K562 (cell line): ENCODE measurements around the gene OR6C76. TPM values are rescaled to one million over a fixed set of nuclear protein-coding genes. Genes with fewer than 3 reads are reported as not detected.

Source experiments
- NR2C1 ChIP-seq, 2 experiments: fragments of 450-650 bp; IDR thresholded peaks; 2 replicates each; pipeline ENCODE4 v1.6.1; 2017; ENCODE audit warnings: mild to moderate bottlenecking in 2 of 2, antibody characterized with exemption in 1 of 2, inconsistent platforms in 1 of 2, missing compliant biosample characterization in 1 of 2, missing genetic modification characterization in 1 of 2
- ZNF696 ChIP-seq: fragments of 250-450 bp; sonication (Bioruptor Pico); conservative IDR thresholded peaks from 2 replicates; pipeline ENCODE4 v1.4.0; 2020; ENCODE audit warnings: mild to moderate bottlenecking, moderate library complexity
- polyA plus RNA-seq, 8 experiments: library from polyadenylated mRNA; depleted of rRNA in 4 of 8; stranded (reverse) in 5 of 8; unstranded in 3 of 8; fragments of >200 nt; fragmentation: Nextera tagmentation in 2 of 8; fragmentation: Illumina TruSeq in 1 of 8; extraction: Ambion mirVana in 2 of 8; extraction: Trizol in 1 of 8; gene quantifications; 2 replicates each; pipeline versions ENCODE4 v1.2.1 to v1.2.3, GENCODE V29; 2011 to 2014; ENCODE audit warnings: inconsistent platforms in 1 of 8, missing spikeins in 1 of 8
- total RNA-seq, 7 experiments: library from RNA; depleted of rRNA in 6 of 7; stranded (reverse); fragments of >200 nt in 6 of 7; fragmentation: Illumina TruSeq in 2 of 7; extraction: Trizol in 2 of 7; gene quantifications; 2 replicates each; pipeline versions ENCODE4 v1.2.1 to v1.2.3, GENCODE V29; 2011 to 2021; ENCODE audit warnings: low replicate concordance in 1 of 7
- TF ChIP-seq, protein P1 (sequence below): fragments of 450-650 bp; IDR thresholded peaks from 2 replicates; pipeline ENCODE4 v1.6.1; 2016; ENCODE audit warnings: mild to moderate bottlenecking, moderate library complexity
- TF ChIP-seq, protein P2 (sequence below): sonication (generic); formaldehyde crosslinking; IDR thresholded peaks from 2 replicates; pipeline ENCODE4 v1.8.1; 2022; ENCODE audit warnings: missing genetic modification reagents

The OR6C76 gene
- total and polyA plus RNA-seq, 9 of the 15 experiments (the other 6 are each of a cell fraction or from before 2014, with no cell fraction given) = not detected

DNA sequence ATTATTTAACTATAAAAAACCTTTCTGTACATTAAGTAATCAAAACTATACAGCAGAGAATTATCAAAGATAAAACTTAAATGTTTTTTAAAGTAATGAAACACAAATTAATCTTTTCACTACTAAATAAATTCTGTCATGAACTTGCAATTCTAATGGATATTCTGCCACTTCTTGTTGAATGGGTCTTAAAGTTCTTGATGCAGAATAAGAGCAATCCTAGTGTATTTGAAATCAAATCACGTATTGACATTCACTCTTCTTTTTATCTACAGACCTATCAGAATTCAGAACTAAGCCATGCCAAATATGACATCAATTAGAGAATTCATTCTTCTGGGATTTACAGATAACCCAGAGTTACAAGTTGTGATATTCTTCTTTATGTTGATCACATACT is 25.8 kb upstream of the OR6C76 start, which contains the start of gene OR6C65 (continued):
- TF ChIP-seq, protein P1, sequence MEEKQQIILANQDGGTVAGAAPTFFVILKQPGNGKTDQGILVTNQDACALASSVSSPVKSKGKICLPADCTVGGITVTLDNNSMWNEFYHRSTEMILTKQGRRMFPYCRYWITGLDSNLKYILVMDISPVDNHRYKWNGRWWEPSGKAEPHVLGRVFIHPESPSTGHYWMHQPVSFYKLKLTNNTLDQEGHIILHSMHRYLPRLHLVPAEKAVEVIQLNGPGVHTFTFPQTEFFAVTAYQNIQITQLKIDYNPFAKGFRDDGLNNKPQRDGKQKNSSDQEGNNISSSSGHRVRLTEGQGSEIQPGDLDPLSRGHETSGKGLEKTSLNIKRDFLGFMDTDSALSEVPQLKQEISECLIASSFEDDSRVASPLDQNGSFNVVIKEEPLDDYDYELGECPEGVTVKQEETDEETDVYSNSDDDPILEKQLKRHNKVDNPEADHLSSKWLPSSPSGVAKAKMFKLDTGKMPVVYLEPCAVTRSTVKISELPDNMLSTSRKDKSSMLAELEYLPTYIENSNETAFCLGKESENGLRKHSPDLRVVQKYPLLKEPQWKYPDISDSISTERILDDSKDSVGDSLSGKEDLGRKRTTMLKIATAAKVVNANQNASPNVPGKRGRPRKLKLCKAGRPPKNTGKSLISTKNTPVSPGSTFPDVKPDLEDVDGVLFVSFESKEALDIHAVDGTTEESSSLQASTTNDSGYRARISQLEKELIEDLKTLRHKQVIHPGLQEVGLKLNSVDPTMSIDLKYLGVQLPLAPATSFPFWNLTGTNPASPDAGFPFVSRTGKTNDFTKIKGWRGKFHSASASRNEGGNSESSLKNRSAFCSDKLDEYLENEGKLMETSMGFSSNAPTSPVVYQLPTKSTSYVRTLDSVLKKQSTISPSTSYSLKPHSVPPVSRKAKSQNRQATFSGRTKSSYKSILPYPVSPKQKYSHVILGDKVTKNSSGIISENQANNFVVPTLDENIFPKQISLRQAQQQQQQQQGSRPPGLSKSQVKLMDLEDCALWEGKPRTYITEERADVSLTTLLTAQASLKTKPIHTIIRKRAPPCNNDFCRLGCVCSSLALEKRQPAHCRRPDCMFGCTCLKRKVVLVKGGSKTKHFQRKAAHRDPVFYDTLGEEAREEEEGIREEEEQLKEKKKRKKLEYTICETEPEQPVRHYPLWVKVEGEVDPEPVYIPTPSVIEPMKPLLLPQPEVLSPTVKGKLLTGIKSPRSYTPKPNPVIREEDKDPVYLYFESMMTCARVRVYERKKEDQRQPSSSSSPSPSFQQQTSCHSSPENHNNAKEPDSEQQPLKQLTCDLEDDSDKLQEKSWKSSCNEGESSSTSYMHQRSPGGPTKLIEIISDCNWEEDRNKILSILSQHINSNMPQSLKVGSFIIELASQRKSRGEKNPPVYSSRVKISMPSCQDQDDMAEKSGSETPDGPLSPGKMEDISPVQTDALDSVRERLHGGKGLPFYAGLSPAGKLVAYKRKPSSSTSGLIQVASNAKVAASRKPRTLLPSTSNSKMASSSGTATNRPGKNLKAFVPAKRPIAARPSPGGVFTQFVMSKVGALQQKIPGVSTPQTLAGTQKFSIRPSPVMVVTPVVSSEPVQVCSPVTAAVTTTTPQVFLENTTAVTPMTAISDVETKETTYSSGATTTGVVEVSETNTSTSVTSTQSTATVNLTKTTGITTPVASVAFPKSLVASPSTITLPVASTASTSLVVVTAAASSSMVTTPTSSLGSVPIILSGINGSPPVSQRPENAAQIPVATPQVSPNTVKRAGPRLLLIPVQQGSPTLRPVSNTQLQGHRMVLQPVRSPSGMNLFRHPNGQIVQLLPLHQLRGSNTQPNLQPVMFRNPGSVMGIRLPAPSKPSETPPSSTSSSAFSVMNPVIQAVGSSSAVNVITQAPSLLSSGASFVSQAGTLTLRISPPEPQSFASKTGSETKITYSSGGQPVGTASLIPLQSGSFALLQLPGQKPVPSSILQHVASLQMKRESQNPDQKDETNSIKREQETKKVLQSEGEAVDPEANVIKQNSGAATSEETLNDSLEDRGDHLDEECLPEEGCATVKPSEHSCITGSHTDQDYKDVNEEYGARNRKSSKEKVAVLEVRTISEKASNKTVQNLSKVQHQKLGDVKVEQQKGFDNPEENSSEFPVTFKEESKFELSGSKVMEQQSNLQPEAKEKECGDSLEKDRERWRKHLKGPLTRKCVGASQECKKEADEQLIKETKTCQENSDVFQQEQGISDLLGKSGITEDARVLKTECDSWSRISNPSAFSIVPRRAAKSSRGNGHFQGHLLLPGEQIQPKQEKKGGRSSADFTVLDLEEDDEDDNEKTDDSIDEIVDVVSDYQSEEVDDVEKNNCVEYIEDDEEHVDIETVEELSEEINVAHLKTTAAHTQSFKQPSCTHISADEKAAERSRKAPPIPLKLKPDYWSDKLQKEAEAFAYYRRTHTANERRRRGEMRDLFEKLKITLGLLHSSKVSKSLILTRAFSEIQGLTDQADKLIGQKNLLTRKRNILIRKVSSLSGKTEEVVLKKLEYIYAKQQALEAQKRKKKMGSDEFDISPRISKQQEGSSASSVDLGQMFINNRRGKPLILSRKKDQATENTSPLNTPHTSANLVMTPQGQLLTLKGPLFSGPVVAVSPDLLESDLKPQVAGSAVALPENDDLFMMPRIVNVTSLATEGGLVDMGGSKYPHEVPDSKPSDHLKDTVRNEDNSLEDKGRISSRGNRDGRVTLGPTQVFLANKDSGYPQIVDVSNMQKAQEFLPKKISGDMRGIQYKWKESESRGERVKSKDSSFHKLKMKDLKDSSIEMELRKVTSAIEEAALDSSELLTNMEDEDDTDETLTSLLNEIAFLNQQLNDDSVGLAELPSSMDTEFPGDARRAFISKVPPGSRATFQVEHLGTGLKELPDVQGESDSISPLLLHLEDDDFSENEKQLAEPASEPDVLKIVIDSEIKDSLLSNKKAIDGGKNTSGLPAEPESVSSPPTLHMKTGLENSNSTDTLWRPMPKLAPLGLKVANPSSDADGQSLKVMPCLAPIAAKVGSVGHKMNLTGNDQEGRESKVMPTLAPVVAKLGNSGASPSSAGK = no peak
- TF ChIP-seq ZNF696 (no peak), NR2C1 (IDR thresholded peaks at IDR 0.05) (no peak), NR2C1 (tag; IDR thresholded peaks at IDR 0.05) (no peak)
- TF ChIP-seq, protein P2, sequence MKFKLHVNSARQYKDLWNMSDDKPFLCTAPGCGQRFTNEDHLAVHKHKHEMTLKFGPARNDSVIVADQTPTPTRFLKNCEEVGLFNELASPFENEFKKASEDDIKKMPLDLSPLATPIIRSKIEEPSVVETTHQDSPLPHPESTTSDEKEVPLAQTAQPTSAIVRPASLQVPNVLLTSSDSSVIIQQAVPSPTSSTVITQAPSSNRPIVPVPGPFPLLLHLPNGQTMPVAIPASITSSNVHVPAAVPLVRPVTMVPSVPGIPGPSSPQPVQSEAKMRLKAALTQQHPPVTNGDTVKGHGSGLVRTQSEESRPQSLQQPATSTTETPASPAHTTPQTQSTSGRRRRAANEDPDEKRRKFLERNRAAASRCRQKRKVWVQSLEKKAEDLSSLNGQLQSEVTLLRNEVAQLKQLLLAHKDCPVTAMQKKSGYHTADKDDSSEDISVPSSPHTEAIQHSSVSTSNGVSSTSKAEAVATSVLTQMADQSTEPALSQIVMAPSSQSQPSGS (CRISPR knock-in tag) = no peak
- TF ChIP-seq, all 486 proteins: peak for 0
